Measurements from ENCODE around the gene SHKBP1.

Gene SHKBP1

GRCh38 chr19:40550951-40551350 is 25.7 kb upstream of the SHKBP1 start:
- TF ChIP-seq GATA2 (IDR thresholded peaks at IDR 0.05; ENCODE audit: low read depth, low read length), result no peak
- no peak for TF ChIP-seq GATA3 (IDR thresholded peaks at IDR 0.05; ENCODE audit: low read depth, low read length)

GRCh38 chr19:40552848-40553247 is 23.8 kb upstream of the SHKBP1 start:
- no peak for TF ChIP-seq GATA3 (IDR thresholded peaks at IDR 0.05; ENCODE audit: low read depth, low read length)
- TF ChIP-seq GATA2 (IDR thresholded peaks at IDR 0.05; ENCODE audit: low read depth, low read length), result no peak

DNA sequence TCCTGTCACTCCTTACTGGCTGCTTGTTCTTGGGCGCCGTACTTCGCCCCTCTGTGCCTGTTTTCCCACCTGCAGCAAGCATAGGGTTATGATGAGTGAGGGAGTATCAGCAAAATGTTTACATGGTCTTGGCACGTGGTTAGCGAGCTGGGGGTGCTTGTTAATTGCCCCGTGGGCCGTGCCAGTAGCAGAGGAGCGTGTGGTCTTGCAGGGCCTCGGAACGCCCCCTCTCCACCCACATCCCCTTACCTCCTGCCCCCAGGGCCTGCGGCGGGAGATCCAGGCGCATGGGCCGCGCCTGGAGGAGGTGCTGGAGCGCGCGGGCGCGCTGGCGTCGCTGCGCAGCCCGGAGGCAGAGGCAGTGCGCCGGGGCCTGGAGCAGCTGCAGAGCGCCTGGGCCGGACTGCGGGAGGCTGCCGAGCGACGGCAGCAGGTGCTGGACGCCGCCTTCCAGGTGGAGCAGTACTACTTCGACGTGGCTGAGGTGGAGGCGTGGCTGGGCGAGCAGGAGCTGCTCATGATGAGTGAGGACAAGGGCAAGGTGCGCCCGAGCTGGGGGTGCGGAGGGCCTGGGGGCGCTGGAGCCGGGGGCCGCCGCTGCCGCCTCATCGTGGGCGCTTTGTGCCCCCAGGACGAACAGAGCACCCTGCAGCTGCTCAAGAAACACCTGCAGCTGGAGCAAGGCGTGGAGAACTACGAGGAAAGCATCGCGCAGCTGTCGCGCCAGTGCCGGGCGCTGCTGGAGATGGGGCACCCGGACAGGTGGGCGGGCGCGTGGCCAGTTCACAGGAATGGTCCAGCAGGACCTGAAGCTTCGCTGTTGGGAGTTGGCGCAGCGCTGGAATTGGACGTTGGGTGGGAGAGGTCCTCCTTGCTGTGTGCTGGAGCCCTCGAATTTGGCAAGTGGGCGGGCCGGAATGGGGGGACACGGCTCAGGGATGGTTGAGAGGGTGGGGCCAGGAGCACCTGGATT is 22.5 kb upstream of the SHKBP1 start:
- TF ChIP-seq GATA2 (IDR thresholded peaks at IDR 0.05; ENCODE audit: low read depth, low read length) (no peak), GATA3 (IDR thresholded peaks at IDR 0.05; ENCODE audit: low read depth, low read length) (no peak)

GRCh38 chr19:40555978-40556689 is 20.5 kb upstream of the SHKBP1 start:
- TF ChIP-seq GATA2 (IDR thresholded peaks at IDR 0.05; ENCODE audit: low read depth, low read length), result no peak
- no peak for TF ChIP-seq GATA3 (IDR thresholded peaks at IDR 0.05; ENCODE audit: low read depth, low read length)

- no peak for TF ChIP-seq GATA3 (IDR thresholded peaks at IDR 0.05; ENCODE audit: low read depth, low read length)
- TF ChIP-seq GATA2 (IDR thresholded peaks at IDR 0.05; ENCODE audit: low read depth, low read length), result no peak
Measured at GRCh38 chr19:40556953-40557530, 19.6 kb upstream of the SHKBP1 start.

- TF ChIP-seq GATA2 (IDR thresholded peaks at IDR 0.05; ENCODE audit: low read depth, low read length), result no peak
- no peak for TF ChIP-seq GATA3 (IDR thresholded peaks at IDR 0.05; ENCODE audit: low read depth, low read length)
Measured at GRCh38 chr19:40559394-40559793, 17.3 kb upstream of the SHKBP1 start.

DNA sequence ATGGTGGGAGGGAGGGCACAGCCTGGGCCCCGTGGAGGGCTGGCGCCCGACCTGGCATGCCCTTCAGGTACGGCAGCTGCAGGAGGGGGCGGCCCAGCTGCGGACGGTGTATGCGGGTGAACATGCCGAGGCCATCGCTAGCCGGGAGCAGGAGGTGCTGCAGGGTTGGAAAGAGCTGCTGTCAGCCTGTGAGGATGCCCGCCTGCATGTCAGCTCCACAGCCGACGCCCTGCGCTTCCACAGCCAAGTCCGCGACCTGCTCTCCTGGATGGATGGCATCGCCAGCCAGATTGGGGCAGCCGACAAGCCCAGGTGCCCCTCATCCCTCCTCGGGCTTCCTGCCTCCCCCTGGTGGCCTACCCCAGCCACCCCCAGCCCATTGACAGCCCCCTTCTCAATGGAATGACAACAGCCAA is 16.6 kb upstream of the SHKBP1 start:
- TF ChIP-seq GATA3 (IDR thresholded peaks at IDR 0.05; ENCODE audit: low read depth, low read length), result no peak
- TF ChIP-seq GATA2 (IDR thresholded peaks at IDR 0.05; ENCODE audit: low read depth, low read length), result no peak

DNA sequence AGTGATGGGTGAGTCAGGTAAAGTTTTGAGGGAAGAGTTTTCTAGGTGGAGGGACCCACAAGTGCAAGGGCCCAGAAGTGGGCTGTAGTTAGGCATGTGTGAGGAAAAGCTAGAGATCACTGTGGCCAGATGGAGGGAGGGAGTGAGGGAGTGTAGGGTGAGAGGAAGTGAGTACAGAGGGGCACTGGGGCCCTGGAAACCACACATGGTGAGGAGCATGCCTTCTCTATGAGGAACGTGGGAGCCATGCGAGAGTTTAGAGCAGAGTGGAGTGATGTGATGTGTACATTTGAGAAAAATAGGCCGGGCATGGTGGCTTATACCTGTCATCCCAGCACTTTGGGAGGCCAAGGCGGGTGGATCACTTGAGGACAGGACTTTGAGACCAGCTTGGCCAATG is 14.7 kb upstream of the SHKBP1 start:
- no peak for TF ChIP-seq GATA2 (IDR thresholded peaks at IDR 0.05; ENCODE audit: low read depth, low read length)
- TF ChIP-seq GATA3 (IDR thresholded peaks at IDR 0.05; ENCODE audit: low read depth, low read length), result no peak

- TF ChIP-seq GATA2 (IDR thresholded peaks at IDR 0.05; ENCODE audit: low read depth, low read length), result no peak
- TF ChIP-seq GATA3 (IDR thresholded peaks at IDR 0.05; ENCODE audit: low read depth, low read length), result no peak
Measured at GRCh38 chr19:40565355-40565754, 11.3 kb upstream of the SHKBP1 start.

DNA sequence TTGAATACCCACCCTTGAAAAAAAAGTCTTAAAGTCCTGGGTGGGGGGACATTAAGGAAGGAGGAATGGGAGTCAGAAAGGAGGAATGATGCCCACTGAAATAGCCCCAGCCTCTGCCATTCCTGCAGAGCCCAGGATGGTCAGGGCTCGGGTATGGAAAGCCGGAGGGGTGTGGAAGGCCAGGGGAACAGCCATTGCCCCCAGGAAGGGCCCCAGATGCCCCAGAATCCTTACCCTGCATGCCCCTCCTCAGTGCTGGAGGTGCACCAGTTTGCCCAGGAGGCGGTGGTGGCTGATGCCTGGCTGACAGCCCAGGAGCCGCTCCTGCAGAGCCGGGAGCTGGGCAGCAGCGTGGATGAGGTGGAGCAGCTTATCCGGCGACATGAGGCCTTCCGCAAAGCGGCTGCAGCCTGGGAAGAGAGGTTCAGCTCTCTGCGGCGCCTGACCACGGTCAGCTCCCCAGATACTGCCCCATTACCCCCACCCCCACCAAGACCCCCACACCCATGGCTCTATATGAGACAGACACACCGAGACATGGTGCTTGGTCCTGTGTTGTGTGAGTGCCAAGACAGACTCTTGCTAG is 10.7 kb upstream of the SHKBP1 start:
- TF ChIP-seq GATA3 (IDR thresholded peaks at IDR 0.05; ENCODE audit: low read depth, low read length) (no peak), GATA2 (IDR thresholded peaks at IDR 0.05; ENCODE audit: low read depth, low read length) (no peak)

- TF ChIP-seq GATA2 (IDR thresholded peaks at IDR 0.05; ENCODE audit: low read depth, low read length), result no peak
- TF ChIP-seq GATA3 (IDR thresholded peaks at IDR 0.05; ENCODE audit: low read depth, low read length), result no peak
Measured at GRCh38 chr19:40567040-40567749, 9.5 kb upstream of the SHKBP1 start.

DNA sequence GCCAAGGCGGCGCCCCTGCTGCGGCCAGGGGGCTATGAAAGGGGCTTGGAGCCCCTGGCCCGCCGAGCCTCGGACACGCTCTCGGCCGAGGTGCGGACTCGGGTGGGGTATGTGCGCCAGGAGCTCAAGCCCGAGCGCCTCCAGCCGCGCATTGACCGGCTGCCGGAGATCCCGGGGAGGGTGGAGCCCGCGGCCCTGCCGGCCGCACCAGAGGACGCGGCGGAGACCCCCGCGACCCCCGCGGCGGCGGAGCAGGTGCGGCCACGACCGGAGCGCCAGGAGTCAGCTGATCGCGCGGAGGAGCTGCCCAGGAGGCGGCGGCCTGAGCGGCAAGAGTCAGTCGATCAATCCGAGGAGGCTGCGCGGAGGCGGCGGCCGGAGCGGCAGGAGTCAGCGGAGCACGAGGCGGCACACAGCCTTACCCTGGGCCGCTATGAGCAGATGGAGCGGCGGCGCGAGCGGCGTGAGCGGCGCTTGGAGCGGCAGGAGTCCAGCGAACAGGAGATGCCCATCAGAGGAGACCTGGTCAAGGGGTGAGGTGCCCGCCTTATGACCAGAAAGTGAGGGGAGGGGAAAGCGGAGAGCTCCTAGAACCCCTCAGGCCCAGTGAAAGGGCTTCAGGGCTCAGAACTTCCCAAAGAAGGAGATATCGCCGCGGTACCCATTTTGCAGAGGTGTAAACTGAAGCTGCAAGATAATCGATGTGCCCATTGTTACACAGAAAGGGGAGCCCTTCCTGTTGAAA is 8.8 kb upstream of the SHKBP1 start:
- TF ChIP-seq GATA2 (IDR thresholded peaks at IDR 0.05; ENCODE audit: low read depth, low read length) (no peak), GATA3 (IDR thresholded peaks at IDR 0.05; ENCODE audit: low read depth, low read length) (no peak)
